Endothelial cell of umbilical vein (primary cell): ENCODE results near the gene KRABD2. TPM values are rescaled to one million over a fixed set of nuclear protein-coding genes. Genes with fewer than 3 reads are reported as not detected.

ENCODE experiments used
- BruUV-seq: library from RNA; stranded (reverse); fragments of 400-500 nt; replicated peaks from 2 replicates; lab custom pipeline; 2021; lab: Mats Ljungman, UMichigan
- CTCF ChIA-PET: fragments of 300-600, 350-600 bp; sonication (Branson Sonifier 250); formaldehyde crosslinking; loops from one replicate; lab custom pipeline; 2021; ENCODE audit warnings: antibody characterized with exemption, inconsistent platforms; lab: Charles Lee
- POLR2A ChIA-PET: fragments of 300-600, 350-600 bp; sonication (Branson Sonifier 250); formaldehyde crosslinking; loops from one replicate; lab custom pipeline; 2021; ENCODE audit warnings: antibody characterized with exemption, inconsistent platforms; lab: Charles Lee
- DNase-seq: peaks from one replicate; pipeline ENCODE4 v3.0.0-alpha.2; 2011; ENCODE audit warnings: low read depth, low spot score
- FAIRE-seq: peaks from 2 replicates; lab custom pipeline; 2011; peaks lifted over from hg19 to GRCh38; lab: Jason Lieb, UNC
- H2AFZ ChIP-seq: 2 replicates; pipeline ENCODE4 v1.6.0; 2012; ENCODE audit warnings: low read depth, low read length, control low read depth, inconsistent platforms
- H3K27ac ChIP-seq: 2 replicates; pipeline ENCODE4 v1.5.1; 2011; ENCODE audit warnings: low read depth, mild to moderate bottlenecking, control low read depth, low read length, moderate library complexity; ENCODE audit not compliant: insufficient read depth
- H3K27me3 ChIP-seq, 2 experiments: 2 replicates each; pipeline versions ENCODE4 v1.6.0 to v1.6.1; 2011; ENCODE audit warnings: low read length in 2 of 2, mixed read lengths in 1 of 2; ENCODE audit not compliant: control insufficient read depth in 2 of 2, insufficient read depth in 2 of 2
- H3K36me3 ChIP-seq, 2 experiments: 2 replicates in 1 of 2; 3 replicates in 1 of 2; pipeline ENCODE4 v1.5.1; 2011; ENCODE audit warnings: low read length in 2 of 2, mild to moderate bottlenecking in 1 of 2, moderate library complexity in 1 of 2; ENCODE audit not compliant: control insufficient read depth in 2 of 2, insufficient read depth in 2 of 2; ENCODE audit errors: extremely low read depth in 1 of 2
- H3K4me1 ChIP-seq: 3 replicates; pipeline ENCODE4 v1.5.1; 2011; ENCODE audit warnings: mild to moderate bottlenecking, low read length; ENCODE audit not compliant: control insufficient read depth, insufficient read depth; ENCODE audit errors: extremely low read depth
- H3K4me2 ChIP-seq: 2 replicates; pipeline ENCODE4 v1.6.1; 2011; ENCODE audit warnings: low read length, control low read depth, mixed read lengths; ENCODE audit not compliant: insufficient read depth
- H3K4me3 ChIP-seq, 3 experiments: fragments of 200-600 bp in 1 of 3; sonication (generic), shearing (Covaris generic) in 1 of 3; replicated peaks in 1 of 3; 2 replicates each; pipeline ENCODE4 v1.5.1; 2011 to 2016; ENCODE audit warnings: control low read depth in 3 of 3, low read length in 3 of 3, mild to moderate bottlenecking in 2 of 3, inconsistent platforms in 1 of 3, low read depth in 1 of 3, moderate library complexity in 1 of 3; ENCODE audit not compliant: insufficient read depth in 1 of 3
- H3K79me2 ChIP-seq: 2 replicates; pipeline ENCODE4 v1.6.0; 2012; ENCODE audit warnings: low read length, inconsistent platforms; ENCODE audit not compliant: control insufficient read depth, insufficient read depth
- H3K9ac ChIP-seq: replicated peaks from 2 replicates; pipeline ENCODE3; 2011; ENCODE audit warnings: low read length, control low read depth; ENCODE audit not compliant: insufficient read depth; ENCODE audit errors: extremely low read depth
- H3K9me1 ChIP-seq: replicated peaks from 3 replicates; pipeline ENCODE4 v1.6.0; 2011; ENCODE audit warnings: mild to moderate bottlenecking, low read length; ENCODE audit not compliant: control insufficient read depth, insufficient read depth; ENCODE audit errors: extremely low read depth
- H3K9me3 ChIP-seq: replicated peaks from 2 replicates; pipeline ENCODE4 v1.5.1; 2012; ENCODE audit warnings: low read length, inconsistent platforms; ENCODE audit not compliant: control insufficient read depth, insufficient read depth
- H4K20me1 ChIP-seq: replicated peaks from 2 replicates; pipeline ENCODE3; 2011; ENCODE audit warnings: mild to moderate bottlenecking, low read length; ENCODE audit not compliant: control insufficient read depth, insufficient read depth; ENCODE audit errors: extremely low read depth
- CTCF ChIP-seq, 2 donors: IDR thresholded peaks; 1 replicate in 1 of 2; 2 replicates in 1 of 2; pipeline ENCODE4 v1.5.1; 2011; ENCODE audit warnings: low read length in 2 of 2, mild to moderate bottlenecking in 2 of 2, moderate library complexity in 2 of 2, control low read depth in 1 of 2, inconsistent platforms in 1 of 2, low read depth in 1 of 2; ENCODE audit not compliant: insufficient read depth in 1 of 2; ENCODE audit errors: extremely low read depth in 1 of 2
- EZH2 ChIP-seq: IDR thresholded peaks from 2 replicates; pipeline ENCODE4 v1.6.1; 2012; ENCODE audit warnings: borderline replicate concordance, low read depth, mild to moderate bottlenecking, moderate library complexity, low read length, inconsistent platforms; ENCODE audit not compliant: severe bottlenecking
- FOS ChIP-seq: IDR thresholded peaks from 2 replicates; pipeline ENCODE4 v1.6.1; 2011; ENCODE audit warnings: mild to moderate bottlenecking, low read length, moderate library complexity, borderline replicate concordance; ENCODE audit not compliant: insufficient read depth
- GATA2 ChIP-seq: IDR thresholded peaks from 2 replicates; pipeline ENCODE4 v1.7.0; 2011; ENCODE audit warnings: low read depth, mild to moderate bottlenecking, moderate library complexity, mixed read lengths, low read length; ENCODE audit not compliant: insufficient read length, insufficient read depth
- JUN ChIP-seq: IDR thresholded peaks from 2 replicates; pipeline ENCODE4 v1.6.1; 2011; ENCODE audit warnings: borderline replicate concordance, low read depth; ENCODE audit not compliant: insufficient read length, insufficient read depth
- MAX ChIP-seq: IDR thresholded peaks from 2 replicates; pipeline ENCODE4 v1.6.1; 2011; ENCODE audit not compliant: insufficient read depth, insufficient read length
- MYC ChIP-seq: IDR thresholded peaks from one replicate; pipeline ENCODE4 v1.6.1; 2011; ENCODE audit warnings: mild to moderate bottlenecking, low read depth, low read length
- POLR2A ChIP-seq: IDR thresholded peaks from 2 replicates; pipeline ENCODE4 v1.6.1; 2012; ENCODE audit warnings: low read depth, mild to moderate bottlenecking, control low read depth, low read length
- POLR2AphosphoS5 ChIP-seq: IDR thresholded peaks from 2 replicates; pipeline ENCODE4 v1.6.1; 2012; ENCODE audit warnings: low read depth, mild to moderate bottlenecking, control low read depth, low read length, moderate library complexity; ENCODE audit not compliant: insufficient read depth
- dilution Hi-C: fragments of 300-500 bp; cut with MboI; formaldehyde crosslinking; loops from one replicate; pipeline ENCODE4 v1.15.0; 2019; ENCODE audit warnings: low sequenced_read_pairs; ENCODE audit not compliant: extremely low pct_ligation_motif_present
- intact Hi-C: fragments of 100-400 bp; cut with micrococcal nuclease; formaldehyde crosslinking; loops from one replicate; pipeline ENCODE4 v1.10.0; 2022
- polyA plus RNA-seq, 4 experiments: library from polyadenylated mRNA; depleted of rRNA in 3 of 4; stranded (reverse) in 3 of 4; unstranded in 1 of 4; fragments of >200 nt; gene quantifications; 2 replicates each; pipeline versions ENCODE4 v1.2.1 to v1.2.3, GENCODE V29; 2011 to 2012; ENCODE audit warnings: missing spikeins in 1 of 4
- small RNA-seq: library from RNA; depleted of rRNA; stranded (forward); fragments of <200 nt; gene quantifications from one replicate; pipeline ENCODE3, GENCODE V24; 2012; ENCODE audit warnings: low replicate concordance, low read depth; ENCODE audit not compliant: insufficient read depth, insufficient read length
- total RNA-seq: library from RNA; stranded (reverse); gene quantifications from 2 replicates; pipeline ENCODE4 v1.2.3, GENCODE V29; 2021

KRABD2 gene

GRCh38 chr17:8327303-8327649 lies 49.2 kb downstream of the KRABD2 start:
- DNase-seq: no peak
- dilution Hi-C loops: no loop called here
- POLR2A ChIA-PET: interaction anchor here (2.3 to 2.8 kb wide), 3 partner anchors 33 to 55 kb away, joined by 10 to 17 read pairs (median 16); partner anchors contain the start of genes KRABD2 and RPL26
- H3K4me1 ChIP-seq: peaks cover 20% of the 10 kb centered on the region
- no peak for TF ChIP-seq CTCF (IDR thresholded peaks at IDR 0.05; ENCODE audit: extremely low read depth in 1 of 2, insufficient read depth in 1 of 2, low read depth in 1 of 2, low read length in 2 of 2)
- no peak for TF ChIP-seq FOS
- no peak for TF ChIP-seq POLR2AphosphoS5
- no peak for TF ChIP-seq POLR2A
- no peak for TF ChIP-seq MAX
- no peak for TF ChIP-seq EZH2
- no peak for TF ChIP-seq JUN
- no peak for TF ChIP-seq MYC
- no peak for TF ChIP-seq GATA2
- H3K9ac ChIP-seq: peak overlapping the region; percentile 69
- no peaks in the 10 kb centered on the region for H3K9me1 ChIP-seq
- H3K79me2 ChIP-seq: no peaks in the 10 kb centered on the region
- CTCF ChIA-PET: interaction anchor here (0.8 to 3.8 kb wide), 9 partner anchors 8 to 418 kb away, joined by 3 to 39 read pairs (median 9); partner anchors contain the start of genes KRABD2 and ODF4
- no peak for FAIRE-seq
- BruUV-seq: TSS peak; percentile 40
- peak overlapping the region; percentile 97 for H2AFZ ChIP-seq
- no peaks in the 10 kb centered on the region for H3K9me3 ChIP-seq
- H3K27me3 ChIP-seq: peaks cover 0 to 1% of the 10 kb centered on the region in 2 experiments
- H3K4me3 ChIP-seq: peak overlapping the region; percentile 60 to 74 (median 71)
- peaks cover 0 to under 1% of the 10 kb centered on the region in 2 experiments for H3K36me3 ChIP-seq
- H3K27ac ChIP-seq: peak overlapping the region; percentile 86
- H4K20me1 ChIP-seq: no peaks in the 10 kb centered on the region
- intact Hi-C loops: loop anchor here (2.0 kb wide), 1 partner anchor 16 kb away; the partner anchor contains the start of gene ARHGEF15
- H3K4me2 ChIP-seq: peak overlapping the region; percentile 91

Small RNA genes lying within 50 kb of the gene (small RNA-seq; reads per million reads assigned to genes)
- gene RF00265: not detected

Other genes starting within 250 kb of the KRABD2 start
- 32.1 and 36.5 TPM in 2 replicates for gene PER1, start 224.3 kb downstream of the KRABD2 start, total RNA-seq
- 12.1 and 13.6 TPM in 2 replicates for gene PER1, start 224.3 kb downstream of the KRABD2 start, polyA plus RNA-seq
- gene VAMP2, start 213.8 kb downstream of the KRABD2 start, total RNA-seq: 31.7 and 35.9 TPM in 2 replicates
- 28.7 and 38.0 TPM in 2 replicates for gene VAMP2, start 213.8 kb downstream of the KRABD2 start, polyA plus RNA-seq
- gene TMEM107, start 200.3 kb downstream of the KRABD2 start, total RNA-seq: 20.0 and 20.4 TPM in 2 replicates
- 31.6 and 36.9 TPM in 2 replicates for gene TMEM107, start 200.3 kb downstream of the KRABD2 start, polyA plus RNA-seq
- 8.3 and 9.0 TPM in 2 replicates for gene BORCS6, start 186.5 kb downstream of the KRABD2 start, total RNA-seq
- gene BORCS6, start 186.5 kb downstream of the KRABD2 start, polyA plus RNA-seq: 8.0 and 9.7 TPM in 2 replicates
- gene AURKB, start 166.1 kb downstream of the KRABD2 start, total RNA-seq: 104 and 107 TPM in 2 replicates
- 67.8 and 69.2 TPM in 2 replicates for gene AURKB, start 166.1 kb downstream of the KRABD2 start, polyA plus RNA-seq
- 49.9 and 53.2 TPM in 2 replicates for gene CTC1, start 128.6 kb downstream of the KRABD2 start, total RNA-seq
- 36.3 and 38.3 TPM in 2 replicates for gene CTC1, start 128.6 kb downstream of the KRABD2 start, polyA plus RNA-seq
- gene PFAS, start 127.4 kb downstream of the KRABD2 start, total RNA-seq: 84.1 and 108 TPM in 2 replicates
- gene PFAS, start 127.4 kb downstream of the KRABD2 start, polyA plus RNA-seq: 31.4 and 34.1 TPM in 2 replicates
- gene RANGRF, start 88.0 kb downstream of the KRABD2 start, total RNA-seq: 36.5 and 36.8 TPM in 2 replicates
- 52.7 and 52.9 TPM in 2 replicates for gene RANGRF, start 88.0 kb downstream of the KRABD2 start, polyA plus RNA-seq
- gene SLC25A35, start 81.3 kb downstream of the KRABD2 start, total RNA-seq: 7.7 and 9.4 TPM in 2 replicates
- gene SLC25A35, start 81.3 kb downstream of the KRABD2 start, polyA plus RNA-seq: 7.6 and 8.1 TPM in 2 replicates
- gene ARHGEF15, start 66.5 kb downstream of the KRABD2 start, total RNA-seq: 78.6 and 108 TPM in 2 replicates
- 119 and 355 TPM in 2 replicates for gene ARHGEF15, start 66.5 kb downstream of the KRABD2 start, polyA plus RNA-seq
- not detected in 2 replicates for gene ODF4, start 36.9 kb downstream of the KRABD2 start, total RNA-seq
- not detected in 2 replicates for gene ODF4, start 36.9 kb downstream of the KRABD2 start, polyA plus RNA-seq
- gene RPL26, start 6.5 kb upstream of the KRABD2 start, total RNA-seq: 1,739 and 1,805 TPM in 2 replicates
- gene RPL26, start 6.5 kb upstream of the KRABD2 start, polyA plus RNA-seq: 1,647 and 2,229 TPM in 2 replicates
- gene RNF222, start 21.1 kb upstream of the KRABD2 start, total RNA-seq: not detected in 2 replicates
- gene RNF222, start 21.1 kb upstream of the KRABD2 start, polyA plus RNA-seq: not detected in 2 replicates
- gene NDEL1, start 59.2 kb upstream of the KRABD2 start, total RNA-seq: 60.0 and 65.7 TPM in 2 replicates
- gene NDEL1, start 59.2 kb upstream of the KRABD2 start, polyA plus RNA-seq: 87.4 and 93.0 TPM in 2 replicates